Measurements from ENCODE around the gene ALDH1A1.

- TF ChIP-seq POLR2A (IDR thresholded peaks at IDR 0.05), result no peak
- TF ChIP-seq, protein P1, sequence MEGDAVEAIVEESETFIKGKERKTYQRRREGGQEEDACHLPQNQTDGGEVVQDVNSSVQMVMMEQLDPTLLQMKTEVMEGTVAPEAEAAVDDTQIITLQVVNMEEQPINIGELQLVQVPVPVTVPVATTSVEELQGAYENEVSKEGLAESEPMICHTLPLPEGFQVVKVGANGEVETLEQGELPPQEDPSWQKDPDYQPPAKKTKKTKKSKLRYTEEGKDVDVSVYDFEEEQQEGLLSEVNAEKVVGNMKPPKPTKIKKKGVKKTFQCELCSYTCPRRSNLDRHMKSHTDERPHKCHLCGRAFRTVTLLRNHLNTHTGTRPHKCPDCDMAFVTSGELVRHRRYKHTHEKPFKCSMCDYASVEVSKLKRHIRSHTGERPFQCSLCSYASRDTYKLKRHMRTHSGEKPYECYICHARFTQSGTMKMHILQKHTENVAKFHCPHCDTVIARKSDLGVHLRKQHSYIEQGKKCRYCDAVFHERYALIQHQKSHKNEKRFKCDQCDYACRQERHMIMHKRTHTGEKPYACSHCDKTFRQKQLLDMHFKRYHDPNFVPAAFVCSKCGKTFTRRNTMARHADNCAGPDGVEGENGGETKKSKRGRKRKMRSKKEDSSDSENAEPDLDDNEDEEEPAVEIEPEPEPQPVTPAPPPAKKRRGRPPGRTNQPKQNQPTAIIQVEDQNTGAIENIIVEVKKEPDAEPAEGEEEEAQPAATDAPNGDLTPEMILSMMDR (IDR thresholded peaks at IDR 0.05), result no peak
Measured at GRCh38 chr9:72884508-72884907, 68.3 kb downstream of the ALDH1A1 start.

Data from esophagus squamous epithelium (tissue), 4 donors.